H9 (cell line): ENCODE data around the gene TAF8. TPM values are rescaled to one million over a fixed set of nuclear protein-coding genes. Genes with fewer than 3 reads are reported as not detected.

ENCODE experiments used
- DNase-seq: peaks from one replicate; pipeline ENCODE4 v3.0.0-alpha.2; 2017
- H2AFZ ChIP-seq: one replicate; pipeline ENCODE4 v1.6.1; 2013; ENCODE audit warnings: mild to moderate bottlenecking, low read length, control low read depth, moderate library complexity
- H2AK5ac ChIP-seq: 2 replicates; pipeline ENCODE4 v1.6.1; 2013; ENCODE audit warnings: low read length, control low read depth, mixed read lengths; ENCODE audit not compliant: insufficient read length
- H2BK120ac ChIP-seq: one replicate; pipeline ENCODE4 v1.6.1; 2013; ENCODE audit warnings: low read depth, mild to moderate bottlenecking, low read length, control low read depth, inconsistent platforms; ENCODE audit not compliant: poor library complexity, severe bottlenecking
- H2BK12ac ChIP-seq: 2 replicates; pipeline ENCODE4 v1.6.1; 2013; ENCODE audit warnings: low read length, control low read depth, mixed read lengths, low read depth; ENCODE audit not compliant: insufficient read length
- H2BK15ac ChIP-seq: 2 replicates; pipeline ENCODE4 v1.6.1; 2013; ENCODE audit warnings: low read depth, low read length, control low read depth
- H2BK20ac ChIP-seq: one replicate; pipeline ENCODE4 v1.6.1; 2013; ENCODE audit warnings: low read depth, mild to moderate bottlenecking, low read length, control low read depth, inconsistent platforms; ENCODE audit not compliant: poor library complexity, severe bottlenecking
- H2BK5ac ChIP-seq: 2 replicates; pipeline ENCODE4 v1.6.1; 2013; ENCODE audit warnings: low read length, control low read depth, mixed read lengths; ENCODE audit not compliant: insufficient read length
- H3K14ac ChIP-seq: 2 replicates; pipeline ENCODE4 v1.6.1; 2013; ENCODE audit warnings: low read length, control low read depth; ENCODE audit not compliant: insufficient read depth
- H3K18ac ChIP-seq: 2 replicates; pipeline ENCODE4 v1.6.1; 2013; ENCODE audit warnings: low read depth, mild to moderate bottlenecking, mixed read lengths, low read length, control low read depth; ENCODE audit not compliant: insufficient read length
- H3K23ac ChIP-seq: 2 replicates; pipeline ENCODE4 v1.6.1; 2013; ENCODE audit warnings: low read length, control low read depth, mixed read lengths, low read depth; ENCODE audit not compliant: insufficient read length
- H3K23me2 ChIP-seq: 2 replicates; pipeline ENCODE4 v1.6.1; 2013; ENCODE audit warnings: low read depth, mild to moderate bottlenecking, mixed read lengths, low read length, control low read depth; ENCODE audit not compliant: insufficient read length, poor library complexity, severe bottlenecking
- H3K27ac ChIP-seq: 2 replicates; pipeline ENCODE4 v1.5.1; 2013; ENCODE audit warnings: low read length, control low read depth, mixed read lengths, low read depth; ENCODE audit not compliant: insufficient read length
- H3K27me3 ChIP-seq: 2 replicates; pipeline ENCODE4 v1.6.1; 2013; ENCODE audit warnings: low read length, control low read depth, inconsistent platforms; ENCODE audit not compliant: insufficient read depth
- H3K4ac ChIP-seq: 2 replicates; pipeline ENCODE4 v1.6.1; 2013; ENCODE audit warnings: low read depth, mild to moderate bottlenecking, control low read depth, inconsistent platforms, low read length, moderate library complexity
- H3K4me1 ChIP-seq: 2 replicates; pipeline ENCODE4 v1.6.1; 2013; ENCODE audit warnings: low read length, control low read depth, inconsistent platforms; ENCODE audit not compliant: insufficient read depth
- H3K4me2 ChIP-seq: 2 replicates; pipeline ENCODE4 v1.6.1; 2013; ENCODE audit warnings: low read length, control low read depth, mixed read lengths; ENCODE audit not compliant: insufficient read length, insufficient read depth
- H3K56ac ChIP-seq: 2 replicates; pipeline ENCODE4 v1.6.1; 2013; ENCODE audit warnings: low read depth, mild to moderate bottlenecking, mixed read lengths, low read length, control low read depth; ENCODE audit not compliant: insufficient read length
- H3K79me1 ChIP-seq: 2 replicates; pipeline ENCODE4 v1.6.1; 2013; ENCODE audit warnings: low read depth, mild to moderate bottlenecking, moderate library complexity, low read length, control low read depth, inconsistent platforms; ENCODE audit not compliant: insufficient read depth, poor library complexity, severe bottlenecking
- H3K79me2 ChIP-seq: 2 replicates; pipeline ENCODE4 v1.6.1; 2013; ENCODE audit warnings: low read length, control low read depth, inconsistent platforms; ENCODE audit not compliant: insufficient read depth
- H3K9ac ChIP-seq: 2 replicates; pipeline ENCODE4 v1.6.1; 2013; ENCODE audit warnings: low read length, control low read depth, mixed read lengths; ENCODE audit not compliant: insufficient read length; ENCODE audit errors: extremely low read depth
- H3K9me3 ChIP-seq: one replicate; pipeline ENCODE4 v1.6.1; 2013; ENCODE audit warnings: low read depth, low read length, inconsistent platforms; ENCODE audit not compliant: control insufficient read depth
- H3T11ph ChIP-seq: one replicate; pipeline ENCODE4 v1.6.1; 2013; ENCODE audit warnings: mild to moderate bottlenecking, low read length, control low read depth, inconsistent platforms
- H4K20me1 ChIP-seq: one replicate; pipeline ENCODE4 v1.6.1; 2013; ENCODE audit not compliant: control insufficient read depth, insufficient read length, insufficient read depth
- H4K5ac ChIP-seq: 2 replicates; pipeline ENCODE4 v1.6.1; 2013; ENCODE audit warnings: low read depth, mild to moderate bottlenecking, mixed read lengths, low read length, control low read depth; ENCODE audit not compliant: insufficient read length
- H4K8ac ChIP-seq: replicated peaks from 2 replicates; pipeline ENCODE4 v1.6.1; 2013; ENCODE audit warnings: low read length, control low read depth, mixed read lengths, low read depth; ENCODE audit not compliant: insufficient read length
- H4K91ac ChIP-seq: 2 replicates; pipeline ENCODE4 v1.6.1; 2013; ENCODE audit warnings: low read depth, mild to moderate bottlenecking, moderate library complexity, mixed read lengths, low read length, control low read depth; ENCODE audit not compliant: insufficient read length
- H3K27ac Mint-ChIP-seq, 3 experiments: 2 replicates in 2 of 3; 3 replicates in 1 of 3; pipeline ENCODE4 v1.8.0; 2020 to 2021; ENCODE audit warnings: mixed read lengths in 3 of 3, mild to moderate bottlenecking in 1 of 3, moderate library complexity in 1 of 3
- H3K27me3 Mint-ChIP-seq: 2 replicates; pipeline ENCODE4 v1.8.0; 2021; ENCODE audit warnings: low read depth, mild to moderate bottlenecking, moderate library complexity, mixed read lengths
- H3K36me3 Mint-ChIP-seq, 3 experiments: 2 replicates in 2 of 3; 3 replicates in 1 of 3; pipeline ENCODE4 v1.8.0; 2020 to 2021; ENCODE audit warnings: low read depth in 3 of 3, mixed read lengths in 3 of 3; ENCODE audit not compliant: insufficient read depth in 1 of 3
- H3K4me1 Mint-ChIP-seq, 2 experiments: 2 replicates each; pipeline ENCODE4 v1.8.0; 2020; ENCODE audit warnings: mixed read lengths in 2 of 2
- H3K4me3 Mint-ChIP-seq, 2 experiments: 2 replicates in 1 of 2; 3 replicates in 1 of 2; pipeline ENCODE4 v1.8.0; 2020 to 2021; ENCODE audit warnings: mild to moderate bottlenecking in 2 of 2, mixed read lengths in 2 of 2, moderate library complexity in 1 of 2
- H3K9me3 Mint-ChIP-seq, 2 experiments: 2 replicates in 1 of 2; 3 replicates in 1 of 2; pipeline ENCODE4 v1.8.0; 2020; ENCODE audit warnings: mild to moderate bottlenecking in 2 of 2, mixed read lengths in 2 of 2, moderate library complexity in 1 of 2
- CTCF ChIP-seq: fragments of 200-600 bp; sonication (generic); conservative IDR thresholded peaks from 3 replicates; pipeline ENCODE4 v1.8.0; 2021; ENCODE audit warnings: antibody characterized with exemption, mild to moderate bottlenecking
- WGBS: extraction: QIAGEN DNeasy Blood & Tissue Kit; methylation state at CpG from one replicate; pipeline ENCODE4 v1.1.7; 2013; ENCODE audit warnings: missing lambda C conversion rate, low lambda C conversion rate, mixed read lengths; ENCODE audit not compliant: insufficient read length; ENCODE audit errors: extremely low coverage; 5-methylcytosine and 5-hydroxymethylcytosine counted together
- total RNA-seq: library from RNA; stranded (reverse); gene quantifications from 2 replicates; pipeline ENCODE4 v1.2.1, GENCODE V29; 2021

Gene TAF8
- total RNA-seq, 1 experiment from 2014 or later: 30.4 TPM

GRCh38 chr6:42029062-42029685 lies 21.1 kb upstream of the TAF8 start:
- H3K27me3 Mint-ChIP-seq: no peaks in the 10 kb centered on the region; the same call in none of the 2 replicates

More at GRCh38 chr6:42029062-42029685, 21.1 kb upstream of the TAF8 start:
- no peaks in the 10 kb centered on the region for H3K27me3 ChIP-seq
- Mint-ChIP-seq H3K36me3 (no peaks in the 10 kb centered on the region), H3K9me3 (no peaks in the 10 kb centered on the region), H3K4me3 (no peak overlapping the region), H3K27ac (peak overlapping the region in 1 of 3 experiments; percentile 11; a peak in 1 of 7 replicates), H3K4me1 (peaks cover 16 to 19% of the 10 kb centered on the region in 2 experiments)
- no peak overlapping the region for H3K27ac ChIP-seq
- H3K18ac ChIP-seq: no peak overlapping the region
- H3K56ac ChIP-seq: no peak overlapping the region
- no peak overlapping the region for H2BK15ac ChIP-seq
- no peak for DNase-seq
- H2BK5ac ChIP-seq: no peak overlapping the region
- no peak overlapping the region for H2BK20ac ChIP-seq
- H3K79me1 ChIP-seq: no peaks in the 10 kb centered on the region
- no peaks in the 10 kb centered on the region for H4K20me1 ChIP-seq
- H4K5ac ChIP-seq: no peak overlapping the region
- H4K91ac ChIP-seq: no peak overlapping the region
- H3K4ac ChIP-seq: no peak overlapping the region
- H3K23ac ChIP-seq: no peak overlapping the region
- H2BK12ac ChIP-seq: no peak overlapping the region
- no peaks in the 10 kb centered on the region for H3K23me2 ChIP-seq
- no peak overlapping the region for H2AK5ac ChIP-seq
- no peak overlapping the region for H3K9ac ChIP-seq
- H3K9me3 ChIP-seq: no peaks in the 10 kb centered on the region
- TF ChIP-seq CTCF: no peak
- no peak overlapping the region for H4K8ac ChIP-seq
- no peaks in the 10 kb centered on the region for H3K79me2 ChIP-seq
- H2AFZ ChIP-seq: no peak overlapping the region
- no peak overlapping the region for H3K4me2 ChIP-seq
- no CpG with 5 or more reads among the region's 6 CpGs for WGBS
- H2BK120ac ChIP-seq: no peak overlapping the region
- no peak overlapping the region for H3K14ac ChIP-seq
- H3T11ph ChIP-seq: no peak overlapping the region
- H3K4me1 ChIP-seq: no peaks in the 10 kb centered on the region
